HG02763 (cell line): Measurements from ENCODE around the gene OOEP.

ENCODE experiments used
- ATAC-seq: cut with Tn5 transposase; IDR thresholded peaks from one replicate; pipeline ENCODE4 v1.9.1; 2021; ENCODE audit warnings: mild to moderate bottlenecking, moderate library complexity; ENCODE audit not compliant: unreplicated experiment

The OOEP gene

DNA sequence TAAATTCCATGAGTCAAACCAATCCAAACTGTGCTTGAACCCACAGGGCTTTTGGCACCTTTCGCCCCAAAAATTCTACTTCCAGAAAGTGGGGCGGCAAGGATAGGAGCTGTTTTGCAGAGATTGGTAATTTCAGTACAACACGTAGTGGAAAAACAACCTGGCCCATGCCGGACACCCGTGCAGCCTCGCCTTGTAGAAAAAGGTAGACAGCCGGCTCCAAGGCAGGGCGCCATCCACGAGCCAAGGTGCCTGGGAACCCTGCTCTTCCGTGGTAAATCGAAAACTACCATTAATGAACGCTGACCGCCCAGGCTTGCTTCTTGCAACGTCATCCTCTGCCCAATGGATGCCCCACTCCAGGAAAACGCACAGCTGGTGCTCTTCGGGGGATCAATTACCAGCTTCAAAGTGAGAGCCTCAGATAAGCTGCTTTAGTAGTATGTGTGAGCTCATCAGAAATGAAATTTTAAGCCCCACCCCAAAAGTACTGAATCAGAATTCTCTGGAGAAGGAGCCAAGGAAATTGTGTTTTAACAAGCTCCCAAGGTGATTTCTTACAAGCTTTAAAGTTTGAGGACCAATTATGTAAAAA is 1.8 kb downstream of the OOEP start:
- no peak for ATAC-seq

GRCh38 chr6:73364549-73364948 is 5.1 kb downstream of the OOEP start:
- ATAC-seq, result no peak

DNA sequence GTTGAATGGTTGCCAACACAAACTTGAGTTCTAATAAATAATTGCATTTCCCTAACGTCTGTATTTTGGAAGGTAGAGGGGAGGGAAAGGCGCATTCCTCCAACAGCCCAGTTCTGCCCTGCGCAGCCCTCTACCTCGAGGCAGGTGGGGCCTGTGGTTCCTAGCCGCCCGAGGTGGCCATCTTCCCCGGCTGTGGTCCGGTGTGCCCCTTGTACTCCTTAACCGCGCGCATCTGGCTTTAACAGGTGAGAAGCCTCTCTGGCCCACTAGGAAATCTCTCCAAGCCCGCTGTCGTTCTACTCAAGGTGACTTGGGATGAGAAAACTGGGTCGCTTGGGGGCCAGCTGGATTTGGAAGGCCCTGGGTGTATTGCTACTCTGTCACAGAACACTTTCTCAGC is 5.6 kb downstream of the OOEP start:
- ATAC-seq, result no peak

- no peak for ATAC-seq
Measured at GRCh38 chr6:73363537-73363875, 6.2 kb downstream of the OOEP start.

GRCh38 chr6:73362869-73363536 is 6.7 kb downstream of the OOEP start:
- ATAC-seq, result no peak

DNA sequence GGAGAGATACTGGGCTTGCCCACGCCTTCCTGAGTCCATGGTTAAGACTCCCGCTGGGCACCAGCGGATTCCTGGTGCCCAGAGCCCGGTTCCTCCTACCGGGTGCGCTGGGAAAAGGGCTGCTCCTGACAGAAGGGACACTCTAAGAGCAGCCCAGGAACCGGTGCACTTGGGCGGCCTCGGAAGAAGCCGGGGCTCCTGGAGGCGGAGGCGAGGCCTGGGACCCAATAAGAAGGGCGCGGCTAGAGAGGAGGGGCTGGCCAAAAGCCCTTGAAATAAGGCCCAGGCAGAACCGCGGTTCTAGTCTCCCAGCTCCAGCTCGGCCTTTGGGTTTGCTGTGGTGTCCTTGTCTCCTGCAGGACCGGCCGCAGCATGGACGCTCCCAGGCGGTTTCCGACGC is 7.3 kb downstream of the OOEP start, which contains the start of gene KHDC3L:
Gene KHDC3L, plus strand, starts transcription at position 301 of the 400 bp plus-strand sequence. Its CDS starts 72 bp downstream, at position 373.
- ATAC-seq, result no peak

- no peak for ATAC-seq
Measured at GRCh38 chr6:73353636-73354593, 15.8 kb downstream of the OOEP start, which contains the start of gene DPPA5. DPPA5 (minus strand) TSS chr6:73354276; CDS start chr6:73354225, 51 bp downstream.

GRCh38 chr6:73349311-73349710 is 20.4 kb downstream of the OOEP start:
- ATAC-seq, result no peak

DNA sequence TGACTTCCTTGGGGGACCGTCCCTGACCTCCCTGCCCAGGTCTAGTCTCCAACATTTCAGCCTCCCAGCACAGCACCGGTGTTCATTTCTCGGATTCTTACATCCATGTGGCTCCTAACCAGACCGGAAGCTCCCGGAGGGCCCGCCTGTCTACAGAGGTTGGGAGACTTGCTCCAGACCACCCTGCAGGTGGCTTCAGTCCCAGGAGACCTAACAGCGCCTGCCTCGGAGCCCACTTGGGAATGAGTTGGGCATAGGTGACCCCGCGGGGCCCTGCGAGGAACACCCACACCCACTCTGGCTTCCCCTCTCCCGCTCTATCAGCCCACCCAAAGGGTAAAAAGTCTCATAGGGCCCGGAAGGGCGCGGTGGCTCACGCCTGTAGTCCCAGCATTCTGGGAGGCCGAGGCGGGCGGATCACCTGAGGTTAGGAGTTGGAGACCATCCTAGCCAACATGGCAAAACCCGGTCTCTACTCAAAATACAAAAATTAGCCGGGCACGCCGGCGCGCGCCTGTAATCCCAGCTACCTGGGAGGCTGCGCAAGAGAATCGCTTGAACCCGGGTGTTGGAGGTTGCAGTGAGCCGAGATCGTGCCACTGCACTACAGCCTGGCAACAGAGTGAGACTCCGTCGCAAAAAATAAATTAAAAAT is 21.0 kb downstream of the OOEP start:
- ATAC-seq, result no peak

- ATAC-seq, result no peak
Measured at GRCh38 chr6:73343164-73343563, 26.5 kb downstream of the OOEP start.

GRCh38 chr6:73342174-73342573 is 27.5 kb downstream of the OOEP start:
- no peak for ATAC-seq

DNA sequence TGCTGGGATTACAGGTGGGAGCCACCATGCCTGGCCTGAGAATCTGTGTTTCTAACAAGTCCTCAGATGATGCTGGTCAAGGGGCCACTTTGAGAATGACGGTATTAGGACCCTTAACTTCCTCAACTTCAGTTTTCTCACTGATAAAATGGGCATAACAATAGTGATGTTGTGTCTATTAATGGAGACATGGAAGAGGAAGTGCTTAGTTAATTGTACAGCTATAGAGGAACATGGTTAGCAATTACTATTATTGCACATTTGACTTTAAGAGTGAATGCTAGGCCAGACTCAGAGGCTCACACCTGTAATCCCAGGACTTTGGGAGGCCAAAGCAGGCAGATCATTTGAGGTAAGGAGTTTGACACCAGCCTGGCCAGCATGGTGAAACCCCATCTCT is 28.4 kb downstream of the OOEP start:
- ATAC-seq, result no peak

- no peak for ATAC-seq
Measured at GRCh38 chr6:73340048-73340447, 29.6 kb downstream of the OOEP start.

GRCh38 chr6:73339340-73339739 is 30.4 kb downstream of the OOEP start:
- ATAC-seq, result no peak

DNA sequence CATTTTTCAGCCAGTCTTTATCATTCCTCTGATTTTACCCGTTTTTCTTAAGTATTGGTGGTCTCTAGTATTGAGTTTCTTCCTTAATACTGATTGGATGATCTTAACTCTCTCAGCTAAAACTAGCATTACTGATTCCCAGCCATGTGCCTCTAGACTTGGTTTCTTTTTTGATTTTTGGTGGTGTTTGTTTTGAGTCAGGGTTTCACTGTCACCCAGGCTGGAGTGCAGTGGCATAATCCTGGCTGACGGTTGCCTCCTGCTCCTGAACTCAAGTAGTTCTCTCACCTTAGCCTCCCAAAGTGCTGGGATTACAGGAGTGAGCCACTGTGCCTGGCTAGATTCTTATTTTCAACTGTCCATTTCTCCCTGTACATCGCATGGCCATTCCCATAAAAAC is 40.5 kb downstream of the OOEP start:
- ATAC-seq, result no peak

GRCh38 chr6:73328790-73329189 is 40.9 kb downstream of the OOEP start:
- ATAC-seq, result no peak

- ATAC-seq, result no peak
Measured at GRCh38 chr6:73325656-73326055, 44.0 kb downstream of the OOEP start.

- ATAC-seq, result no peak
Measured at GRCh38 chr6:73323323-73323722, 46.4 kb downstream of the OOEP start.
